Activated CD8-positive, alpha-beta memory T cell treated with anti-CD3 and anti-CD28 coated beads for 4 hours (primary cell): ENCODE measurements around the gene ZNF226.
A peak's percentile ranks its signal among the peaks of the same experiment; 100 is the strongest.
"Not testable (repeated sequence)": the region's sequence is repeated elsewhere in the genome, so short reads cannot be mapped to it uniquely, and the experiment has no call there.

Experiments
- DNase-seq, 2 donors: peaks; one replicate each; pipeline ENCODE4 v3.0.0-alpha.2; 2020; ENCODE audit warnings: low read depth in 2 of 2

Gene ZNF226

DNA sequence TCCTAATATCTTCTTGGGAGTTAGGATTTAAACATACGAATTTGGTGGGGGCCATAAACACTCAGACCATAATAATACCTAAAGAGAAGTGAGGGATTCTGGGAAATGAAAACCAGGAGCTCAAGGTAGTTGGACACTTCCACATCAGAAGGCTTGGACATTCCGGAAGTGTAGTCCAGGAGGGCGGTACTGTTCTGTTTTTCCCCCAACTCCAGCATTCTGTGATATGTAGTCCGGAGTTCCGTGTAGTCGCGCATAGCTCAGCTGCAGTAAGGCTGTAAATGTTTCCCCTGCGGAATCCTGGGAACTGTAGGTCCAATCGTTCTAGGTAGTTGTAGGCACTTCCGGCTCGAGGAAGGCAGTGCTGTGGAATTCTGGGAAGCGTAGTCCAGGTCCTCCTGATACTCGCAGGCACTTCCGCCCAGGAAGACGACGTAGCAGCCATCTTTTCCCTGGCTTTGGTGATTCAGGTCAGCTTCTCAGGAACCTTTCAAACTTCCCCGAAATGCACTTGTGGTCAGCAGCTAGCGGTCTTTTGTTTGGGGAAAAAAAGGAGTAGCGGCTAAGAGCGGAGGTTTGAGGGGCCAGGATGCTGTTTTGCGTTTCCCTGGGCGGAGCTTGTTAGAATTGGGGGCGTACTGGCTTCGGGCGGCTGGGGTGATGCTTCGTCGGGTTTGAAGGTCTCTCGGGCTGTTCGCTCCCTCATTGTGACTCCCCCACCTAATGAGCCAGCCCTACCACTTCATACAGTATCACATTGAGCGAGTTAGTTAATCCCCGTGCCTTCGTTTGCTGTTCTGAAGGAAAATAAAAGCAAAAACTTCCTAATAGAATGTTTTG, at the start of gene ZNF226:
Gene ZNF226, plus strand, starts transcription at position 428 of the 840 bp plus-strand sequence. CDS start 4,981 bp downstream, outside the sequence.
- peak; percentile 61 to 82 for DNase-seq

DNA sequence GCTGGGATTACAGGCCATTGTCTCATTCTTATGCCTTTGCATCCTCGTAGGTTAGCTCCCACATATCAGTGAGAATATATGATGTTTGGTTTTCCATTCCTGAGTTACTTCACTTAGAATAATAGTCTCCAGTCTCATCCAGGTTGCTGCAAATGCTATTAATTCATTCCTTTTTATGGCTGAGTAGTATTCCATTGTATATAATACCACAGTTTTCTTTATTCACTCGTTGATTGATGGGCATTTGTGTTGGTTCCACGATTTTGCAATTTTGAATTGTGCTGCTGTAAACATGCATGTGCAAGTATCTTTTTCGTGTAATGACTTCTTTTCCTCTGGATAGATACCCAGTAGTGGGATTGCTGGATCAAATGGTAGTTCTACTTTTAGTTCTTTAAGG, 43.7 kb upstream of the ZNF226 start:
- not testable (repeated sequence) for DNase-seq

DNA sequence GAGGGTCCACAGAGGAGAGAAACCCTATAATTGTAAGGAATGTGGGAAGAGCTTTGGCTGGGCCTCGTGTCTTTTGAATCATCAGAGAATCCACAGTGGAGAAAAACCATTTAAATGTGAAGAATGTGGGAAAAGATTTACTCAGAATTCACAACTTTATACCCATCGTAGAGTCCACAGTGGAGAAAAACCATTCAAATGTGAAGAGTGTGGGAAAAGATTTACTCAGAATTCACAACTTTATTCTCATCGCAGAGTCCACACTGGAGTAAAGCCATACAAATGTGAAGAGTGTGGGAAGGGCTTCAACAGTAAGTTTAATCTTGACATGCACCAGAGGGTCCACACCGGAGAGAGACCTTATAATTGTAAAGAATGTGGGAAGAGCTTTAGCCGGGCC, 32.9 kb upstream of the ZNF226 start:
- no peak for DNase-seq

DNA sequence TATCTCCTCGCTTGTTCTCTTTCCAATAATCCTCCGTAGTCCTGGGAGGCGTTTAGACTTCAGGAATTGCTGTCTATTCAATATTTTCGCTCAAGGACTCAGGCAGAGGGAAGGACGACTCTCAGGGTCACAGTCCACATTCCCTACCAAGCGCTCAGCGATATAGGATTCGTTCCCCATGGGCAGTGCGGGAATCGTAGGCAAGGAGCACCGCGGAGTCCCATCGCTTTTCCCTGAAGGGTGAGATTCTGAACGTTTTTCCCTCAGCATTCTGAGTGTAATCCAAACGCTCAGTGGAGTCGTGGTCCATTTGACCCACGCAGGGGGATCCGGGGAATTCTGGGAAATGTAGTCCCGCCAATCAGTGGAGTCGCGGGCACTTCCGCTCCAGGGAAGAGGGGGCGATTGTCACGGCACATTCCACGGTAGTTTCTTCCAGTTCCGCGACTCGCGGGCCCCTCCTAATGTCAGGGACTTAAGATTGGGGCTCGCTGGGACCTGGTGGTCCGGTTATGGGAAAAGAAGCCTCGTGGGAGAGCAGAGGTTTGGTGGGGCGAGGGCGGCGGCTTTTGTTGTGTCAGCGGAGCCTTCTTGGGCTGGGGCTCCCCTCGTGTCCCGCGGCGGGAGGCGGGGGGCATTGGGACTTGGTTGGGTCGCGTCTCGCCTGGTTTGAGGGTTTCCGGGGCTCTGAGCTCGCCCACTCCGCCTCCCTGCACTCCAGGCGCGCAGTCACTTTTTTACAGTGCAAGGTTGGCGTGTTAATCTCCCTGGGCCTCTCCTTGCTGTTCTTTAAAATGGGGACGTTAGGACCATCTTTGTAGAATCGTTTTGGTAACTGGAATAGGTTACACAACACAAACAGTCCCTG, 23.5 kb upstream of the ZNF226 start, which contains the start of gene ZNF234:
Gene ZNF234, plus strand, starts transcription at position 364 of the 868 bp plus-strand sequence. CDS start 3,079 bp downstream, outside the sequence.
- peak; percentile 42 to 63 for DNase-seq

DNA sequence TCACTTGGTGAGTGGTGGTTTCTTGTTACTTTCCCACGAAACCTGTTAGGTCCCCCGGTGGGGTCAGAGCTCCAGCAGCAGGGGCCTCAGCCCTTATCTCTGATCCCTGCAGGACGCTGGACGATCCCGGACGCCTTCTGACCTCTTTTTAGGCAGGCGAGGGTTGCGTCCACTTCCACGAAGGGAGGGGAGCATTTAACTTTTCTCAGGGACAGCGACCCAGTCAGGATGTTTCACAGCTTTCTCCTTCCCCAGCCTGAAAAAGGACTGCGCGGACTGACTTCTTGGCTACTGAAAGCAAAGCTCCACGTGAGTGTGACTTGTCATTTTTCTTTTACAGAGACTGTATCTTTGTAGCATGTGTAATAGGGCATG, 22.9 kb upstream of the ZNF226 start:
- no peak for DNase-seq

DNA sequence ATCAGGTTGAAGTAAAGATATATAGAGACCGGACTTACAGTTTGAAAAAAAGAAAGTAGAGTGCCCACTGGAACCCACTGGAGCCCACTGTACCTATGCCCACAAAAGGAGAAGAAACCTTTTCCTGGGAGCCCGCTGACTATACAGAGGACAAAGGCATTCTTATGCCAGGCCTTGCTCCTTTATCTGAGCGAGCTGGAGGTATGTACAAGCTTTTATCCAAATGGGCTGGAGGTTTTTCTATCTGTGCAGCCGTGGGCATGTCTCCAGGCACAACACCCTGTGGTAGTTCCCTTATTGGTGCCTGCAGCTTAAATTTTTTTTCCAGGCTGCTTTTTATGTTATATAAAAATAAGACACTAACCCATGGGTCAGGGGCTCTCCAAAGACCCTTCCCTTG, 15.1 kb upstream of the ZNF226 start:
- no peak for DNase-seq

DNA sequence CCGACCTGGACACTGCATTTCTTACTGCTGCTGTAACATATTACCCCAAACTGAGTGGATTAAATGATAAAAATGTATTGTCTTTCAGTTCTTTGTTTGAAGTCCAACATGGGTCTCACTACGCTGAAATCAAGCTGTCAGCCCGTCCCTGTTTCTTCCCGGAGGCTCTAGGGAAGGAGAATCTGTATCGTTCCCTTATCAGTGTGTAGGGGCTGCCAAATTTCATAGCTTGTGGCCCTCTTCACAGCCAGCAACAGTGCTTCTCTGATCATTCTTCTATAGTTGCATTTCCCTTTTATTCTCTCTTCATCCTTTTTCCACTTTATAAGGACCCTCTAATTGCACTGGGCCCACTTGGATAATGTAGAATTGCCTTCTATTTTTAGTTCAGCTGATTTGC, 13.4 kb upstream of the ZNF226 start:
- no peak for DNase-seq

DNA sequence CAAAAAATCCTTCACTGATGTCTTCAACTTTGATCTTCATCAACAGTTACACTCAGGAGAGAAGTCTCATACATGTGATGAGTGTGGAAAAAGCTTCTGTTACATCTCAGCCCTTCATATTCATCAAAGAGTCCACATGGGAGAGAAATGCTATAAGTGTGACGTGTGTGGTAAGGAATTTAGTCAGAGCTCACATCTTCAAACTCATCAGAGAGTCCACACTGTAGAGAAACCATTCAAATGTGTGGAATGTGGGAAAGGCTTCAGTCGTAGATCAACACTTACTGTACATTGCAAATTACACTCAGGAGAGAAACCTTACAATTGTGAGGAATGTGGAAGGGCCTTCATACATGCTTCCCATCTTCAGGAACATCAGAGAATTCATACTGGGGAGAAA, 8.4 kb upstream of the ZNF226 start:
- DNase-seq = no peak

DNA sequence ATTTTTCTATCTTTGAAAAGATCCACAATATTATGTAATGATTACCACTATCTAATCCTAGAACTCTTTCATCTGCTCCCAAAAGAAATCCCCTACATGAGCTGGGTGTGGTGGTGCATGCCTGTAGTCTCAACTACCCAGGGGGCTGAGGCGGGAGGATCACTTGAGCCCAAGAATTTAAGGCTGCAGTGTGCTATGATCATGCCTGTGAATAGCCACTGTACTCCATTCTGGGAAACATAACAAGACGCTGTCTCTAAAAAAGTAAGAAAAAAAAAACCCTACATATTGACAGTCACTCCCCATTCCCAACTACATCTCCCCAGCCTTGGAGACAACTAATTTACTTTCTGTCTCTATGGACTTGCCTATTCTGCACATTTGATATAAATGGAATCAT, 1.1 kb upstream of the ZNF226 start:
- DNase-seq = no peak

DNA sequence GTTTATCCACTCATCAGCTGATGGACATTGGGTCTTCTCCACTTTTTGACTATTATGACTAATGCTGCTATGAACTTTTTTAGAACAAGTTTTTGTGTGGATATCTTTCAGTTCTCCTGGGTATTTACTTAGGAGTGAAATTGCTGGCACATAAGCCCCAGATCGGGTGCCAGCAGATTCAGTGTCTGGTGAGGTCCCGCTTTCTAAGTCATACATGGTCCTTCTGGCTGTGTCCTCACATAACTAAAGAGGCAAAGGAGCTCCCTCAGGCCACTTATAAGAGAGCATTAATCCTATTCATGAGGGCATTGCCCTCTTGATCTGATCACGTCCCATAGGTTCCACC, 600 bp upstream of the ZNF226 start:
- no peak for DNase-seq

DNA sequence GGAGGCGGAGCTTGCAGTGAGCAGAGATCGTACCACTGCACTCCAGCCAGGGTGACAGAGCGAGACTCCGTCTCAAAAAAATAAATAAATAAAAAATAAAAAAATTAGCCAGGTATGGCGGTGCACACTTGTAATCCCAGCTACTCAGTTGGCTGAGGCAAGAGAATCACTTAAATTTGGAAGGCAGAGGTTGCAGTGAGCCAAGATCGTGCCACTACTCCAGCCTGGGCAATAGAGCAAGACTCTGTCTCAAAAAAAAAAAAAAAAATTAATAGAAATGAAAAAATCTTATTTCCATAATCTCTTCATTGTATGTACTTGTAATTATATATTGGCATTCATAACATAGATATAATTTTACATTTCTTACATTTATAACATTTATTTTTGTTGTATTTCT, 5.8 kb downstream of the ZNF226 start:
- not testable (repeated sequence) for DNase-seq

DNA sequence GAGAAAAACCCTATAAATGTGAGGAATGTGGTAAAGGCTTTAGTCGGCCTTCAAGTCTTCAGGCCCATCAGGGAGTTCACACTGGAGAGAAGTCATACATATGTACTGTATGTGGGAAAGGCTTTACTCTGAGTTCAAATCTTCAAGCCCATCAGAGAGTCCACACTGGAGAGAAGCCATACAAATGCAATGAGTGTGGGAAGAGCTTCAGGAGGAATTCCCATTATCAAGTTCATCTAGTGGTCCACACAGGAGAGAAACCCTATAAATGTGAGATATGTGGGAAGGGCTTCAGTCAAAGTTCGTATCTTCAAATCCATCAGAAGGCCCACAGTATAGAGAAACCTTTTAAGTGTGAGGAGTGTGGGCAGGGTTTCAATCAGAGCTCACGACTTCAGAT, 11.7 kb downstream of the ZNF226 start:
- DNase-seq = no peak

DNA sequence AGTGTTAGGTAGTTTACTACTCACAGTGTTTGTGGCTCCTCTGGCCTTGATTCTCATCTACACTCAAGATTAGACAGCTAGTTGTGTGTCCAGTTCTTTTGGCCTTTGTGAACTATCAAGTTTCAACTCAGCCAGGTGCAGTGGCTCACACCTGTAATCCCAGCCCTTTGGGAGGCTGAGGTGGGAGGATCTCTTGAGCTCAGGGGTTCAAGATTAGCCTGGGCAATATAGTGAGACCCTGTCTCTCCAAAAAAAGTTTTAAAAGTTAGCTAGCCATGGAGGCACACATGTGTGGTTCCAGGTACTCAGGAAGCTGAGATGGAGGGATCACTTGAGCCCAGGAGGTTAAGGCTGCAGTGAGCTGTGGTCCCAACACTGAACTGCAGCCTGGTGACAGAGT, 16.1 kb downstream of the ZNF226 start:
- DNase-seq = no peak

DNA sequence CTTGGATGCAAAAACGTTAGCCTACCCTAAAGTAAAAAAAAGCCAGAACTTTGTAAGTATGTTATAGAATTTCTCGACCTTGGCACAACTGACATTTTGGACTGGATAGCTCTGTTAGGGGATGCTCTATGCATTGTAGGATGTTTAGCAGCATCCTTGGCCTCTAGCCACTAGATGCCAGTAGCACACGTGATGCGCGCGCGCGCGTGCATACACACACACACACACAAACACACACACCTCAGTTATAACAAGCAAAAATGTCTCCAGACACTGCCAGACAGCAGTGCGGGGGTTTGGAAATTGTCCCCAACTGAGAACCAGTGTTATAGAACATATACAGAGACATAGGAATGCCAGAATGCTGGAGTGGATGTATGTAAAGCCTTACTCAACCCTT, 17.2 kb downstream of the ZNF226 start:
- no peak for DNase-seq

DNA sequence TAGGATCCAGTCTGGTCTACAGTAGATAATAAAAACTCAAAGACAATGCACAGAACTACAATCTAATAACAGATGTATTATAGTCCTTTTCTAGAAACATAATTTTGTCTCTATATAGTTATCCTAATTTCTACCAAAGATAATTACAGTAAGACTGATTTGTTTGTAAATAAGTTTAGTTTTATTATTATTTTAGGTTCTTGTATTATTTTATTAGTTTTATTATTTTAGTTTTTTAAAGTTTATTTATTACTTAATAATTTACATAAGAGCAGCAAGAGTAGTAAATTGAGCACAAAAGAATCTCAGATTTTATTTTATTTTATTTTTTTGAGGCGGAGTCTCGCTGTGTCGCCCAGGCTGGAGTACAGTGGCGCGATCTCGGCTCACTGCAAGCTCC, 25.1 kb downstream of the ZNF226 start:
- no peak for DNase-seq

DNA sequence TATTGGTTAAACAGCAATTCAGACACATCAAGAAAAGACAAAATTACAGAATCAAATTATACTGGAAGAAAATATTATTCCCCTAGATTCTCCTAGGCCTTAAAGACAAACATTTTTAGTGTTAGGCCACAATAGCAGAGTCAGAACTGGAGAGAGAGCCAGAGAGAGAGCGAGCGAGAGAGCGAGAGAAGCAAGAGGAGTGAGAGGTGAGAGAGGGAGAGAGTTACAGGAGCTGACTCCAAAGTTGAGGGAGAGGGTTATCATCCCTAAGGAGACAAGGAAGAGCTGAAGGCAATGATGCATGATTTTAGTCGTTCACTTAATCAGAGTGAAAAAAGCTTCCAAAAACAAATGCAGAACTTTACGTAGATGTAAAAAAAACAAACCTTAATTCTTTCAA, 27.2 kb downstream of the ZNF226 start:
- no peak for DNase-seq

DNA sequence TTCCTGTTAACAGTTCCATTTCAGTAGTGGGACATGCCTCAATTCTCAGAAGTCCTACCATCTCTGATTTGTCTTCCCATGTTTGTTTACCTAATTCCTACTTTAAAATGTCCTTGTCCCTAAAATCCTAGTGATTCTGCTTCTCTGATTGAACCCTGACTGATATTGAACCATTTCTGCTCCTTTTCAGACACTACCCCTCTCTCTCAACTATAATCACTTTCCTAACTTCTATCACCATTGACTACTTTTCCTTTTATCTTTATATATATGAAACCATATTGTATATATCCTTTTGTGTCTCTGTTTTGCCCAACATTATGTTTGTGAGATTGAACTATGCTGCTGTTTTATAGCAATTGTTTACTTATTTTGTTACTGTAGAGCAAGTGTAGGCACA, 31.9 kb downstream of the ZNF226 start:
- DNase-seq = no peak

DNA sequence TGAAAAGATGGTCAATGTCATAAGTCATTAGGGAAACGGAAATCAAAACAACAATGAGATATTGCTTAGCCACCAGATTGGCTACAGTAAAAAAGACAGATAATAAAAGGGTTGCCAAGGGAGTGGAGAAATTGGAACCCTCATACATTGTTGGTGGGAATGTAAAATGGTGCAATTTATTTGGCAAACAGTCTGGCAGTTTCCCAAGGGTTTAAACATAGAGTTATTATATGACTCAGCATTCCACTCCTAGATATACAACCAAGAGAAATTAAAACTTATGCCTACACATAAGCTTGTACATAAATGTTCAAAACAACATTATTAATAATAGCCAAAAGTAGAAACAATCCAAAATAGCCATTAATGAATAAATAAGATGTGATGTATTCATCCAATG, 37.6 kb downstream of the ZNF226 start:
- DNase-seq = no peak

DNA sequence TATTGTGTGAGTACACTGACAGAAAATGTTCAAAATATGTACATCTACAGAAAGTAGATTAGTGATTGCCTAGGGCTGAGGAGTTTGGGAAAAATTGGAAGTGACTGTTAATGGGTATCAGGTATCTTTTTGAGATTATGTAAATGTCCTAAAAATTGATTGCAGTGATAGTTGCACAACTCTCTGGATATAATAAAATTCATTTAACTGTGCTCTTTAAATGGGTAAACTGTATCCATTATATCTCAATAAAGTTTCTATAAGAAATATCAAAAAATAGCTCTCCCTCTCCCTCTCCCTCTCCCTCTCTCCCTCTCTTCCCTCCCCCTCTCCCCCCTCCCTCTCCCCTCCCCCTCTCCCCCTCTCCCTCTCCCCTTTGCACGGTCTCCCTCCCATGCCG, 38.1 kb downstream of the ZNF226 start:
- no peak for DNase-seq

DNA sequence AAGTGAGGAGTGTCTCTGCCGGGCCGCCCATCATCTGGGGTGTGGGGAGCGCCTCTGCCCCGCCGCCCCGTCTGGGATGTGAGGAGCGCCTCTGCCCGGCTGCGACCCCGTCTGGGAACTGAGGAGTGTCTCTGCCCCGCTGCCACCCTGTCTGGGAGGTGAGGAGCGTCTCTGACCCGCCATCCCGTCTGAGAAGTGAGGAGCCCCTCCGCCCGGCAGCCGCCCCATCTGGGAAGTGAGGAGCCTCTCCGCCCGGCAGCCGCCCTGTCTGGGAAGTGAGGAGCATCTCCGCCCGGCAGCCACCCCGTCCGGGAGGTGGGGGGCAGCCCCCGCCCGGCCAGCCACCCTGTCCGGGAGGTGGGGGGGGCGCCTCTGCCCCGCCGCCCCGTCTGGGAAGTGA, 39.0 kb downstream of the ZNF226 start:
- not testable (repeated sequence) for DNase-seq

DNA sequence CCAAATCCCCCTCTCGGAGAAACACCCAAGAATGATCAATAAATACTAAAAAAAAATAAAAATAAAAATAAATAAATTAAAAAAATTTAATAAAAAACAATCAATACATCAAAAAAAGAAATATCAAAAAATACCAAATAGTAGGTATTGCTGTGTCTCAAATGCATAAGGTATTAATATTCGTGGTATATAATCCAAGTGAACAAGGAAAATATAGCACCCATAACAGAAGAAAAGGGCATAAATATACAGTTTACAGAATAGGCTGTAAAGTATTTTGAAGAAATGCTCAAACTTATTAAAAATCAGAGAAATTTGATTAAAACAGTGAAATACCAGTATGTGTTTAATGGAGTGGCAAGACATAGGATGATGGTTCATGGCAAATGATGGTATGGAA, 39.9 kb downstream of the ZNF226 start:
- DNase-seq = no peak

DNA sequence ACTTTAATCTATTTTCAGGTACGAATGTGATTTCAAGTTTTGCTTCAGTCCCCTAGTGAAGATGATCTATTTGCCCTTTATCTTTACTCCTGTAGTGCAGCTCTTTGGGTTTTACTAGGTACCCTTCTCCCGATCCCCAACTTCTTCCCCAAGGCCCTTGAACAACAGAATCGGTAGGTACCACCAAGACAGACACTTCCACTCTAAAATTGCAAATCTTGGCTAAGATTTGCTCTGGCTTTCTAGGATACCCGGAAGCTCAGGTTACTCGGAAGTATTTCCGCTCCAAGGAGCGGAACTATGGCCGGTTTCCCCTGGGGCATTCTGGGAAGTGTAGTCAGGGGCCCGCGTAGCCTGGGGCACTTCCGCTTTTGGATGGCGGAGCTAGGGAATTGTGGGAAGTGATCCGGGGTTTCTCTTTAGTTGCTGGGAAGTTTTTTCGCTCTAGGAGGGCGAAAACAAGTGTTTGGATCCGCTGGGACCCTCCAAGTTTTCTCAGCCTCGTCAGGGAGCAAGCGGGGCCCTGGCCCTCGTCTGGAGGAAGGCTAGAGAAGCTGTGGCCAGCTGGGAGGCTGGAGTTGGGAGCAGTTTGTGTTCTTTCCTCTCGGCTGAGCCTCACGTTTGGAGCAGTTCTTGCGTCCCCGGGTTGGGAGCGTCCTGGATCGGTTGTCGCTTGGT, 42.4 kb downstream of the ZNF226 start:
- DNase-seq = peak; percentile 61 to 69
